Tibial artery (tissue), 4 donors: ENCODE measurements around the gene KLHL7.

Source experiments
- DNase-seq, 2 donors: peaks; one replicate each; pipeline ENCODE4 v3.0.0-alpha.2; 2019
- H3K27ac ChIP-seq, 2 donors: fragments of 200-600 bp; sonication (generic) in 1 of 2; 1 replicate in 1 of 2; 2 replicates in 1 of 2; pipeline ENCODE4 v1.5.1; 2018 to 2019; ENCODE audit warnings: mild to moderate bottlenecking in 1 of 2
- H3K27me3 ChIP-seq, 2 donors: fragments of 200-600 bp; sonication (generic) in 1 of 2; one replicate each; pipeline versions ENCODE4 v1.5.1 to v1.6.0; 2016 to 2019
- H3K36me3 ChIP-seq, 3 donors: fragments of 200-600 bp; sonication (generic) in 2 of 3; one replicate each; pipeline ENCODE4 v1.5.1; 2016 to 2019; ENCODE audit warnings: mild to moderate bottlenecking in 2 of 3
- H3K4me1 ChIP-seq, 4 donors: fragments of 200-600 bp; sonication (generic) in 2 of 4; 1 replicate in 3 of 4; 2 replicates in 1 of 4; pipeline ENCODE4 v1.5.1; 2016 to 2019
- H3K4me3 ChIP-seq, 2 donors: fragments of 200-600 bp; sonication (generic) in 1 of 2; 1 replicate in 1 of 2; 2 replicates in 1 of 2; pipeline ENCODE4 v1.5.1; 2018 to 2019; ENCODE audit warnings: mild to moderate bottlenecking in 2 of 2
- H3K9me3 ChIP-seq, 3 donors: fragments of 200-600 bp; sonication (generic) in 1 of 3; one replicate each; pipeline ENCODE4 v1.5.1; 2016 to 2019
- intact Hi-C: fragments of 100-400 bp; cut with DNase I; formaldehyde crosslinking; loops from one replicate; pipeline ENCODE4 v1.15.0; 2023; ENCODE audit warnings: low total_unique reads
- TF ChIP-seq, protein P1 (sequence below), 2 experiments: fragments of 200-600 bp in 1 of 2; fragments of 450-650 bp in 1 of 2; IDR thresholded peaks; one replicate each; pipeline ENCODE4 v1.5.1; 2017 to 2019; ENCODE audit warnings: antibody characterized with exemption in 2 of 2, mild to moderate bottlenecking in 1 of 2, moderate library complexity in 1 of 2

Gene KLHL7

DNA sequence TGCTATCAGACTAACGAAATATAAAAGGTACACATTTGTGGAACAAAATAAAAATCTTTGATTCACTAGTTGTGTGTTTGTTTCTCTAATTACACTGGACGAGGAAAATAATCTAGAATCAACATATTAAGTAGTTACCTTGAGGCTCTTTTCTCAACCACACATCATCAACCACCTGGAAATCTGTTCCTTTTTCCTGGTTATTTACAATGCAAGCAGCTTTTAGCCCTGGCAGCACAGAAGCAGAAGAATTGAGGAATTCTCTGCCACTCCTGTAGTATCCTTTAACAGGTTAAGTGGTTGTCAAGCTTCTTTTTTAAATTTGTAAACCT is 100.0 kb downstream of the KLHL7 start:
- Histone ChIP-seq H3K27ac (peak overlapping the region in 1 of 2 donors; percentile 36), H3K9me3 (no peaks in the 10 kb centered on the region), H3K4me1 (no peaks in the 10 kb centered on the region), H3K4me3 (peak overlapping the region; percentile 32), H3K27me3 (peaks cover 0 to 3% of the 10 kb centered on the region in 2 donors), H3K36me3 (peaks cover 10 to 21% (median 14%) of the 10 kb centered on the region in 3 donors)
- DNase-seq: no peak
- intact Hi-C loops: no loop called here
- TF ChIP-seq, protein P1, sequence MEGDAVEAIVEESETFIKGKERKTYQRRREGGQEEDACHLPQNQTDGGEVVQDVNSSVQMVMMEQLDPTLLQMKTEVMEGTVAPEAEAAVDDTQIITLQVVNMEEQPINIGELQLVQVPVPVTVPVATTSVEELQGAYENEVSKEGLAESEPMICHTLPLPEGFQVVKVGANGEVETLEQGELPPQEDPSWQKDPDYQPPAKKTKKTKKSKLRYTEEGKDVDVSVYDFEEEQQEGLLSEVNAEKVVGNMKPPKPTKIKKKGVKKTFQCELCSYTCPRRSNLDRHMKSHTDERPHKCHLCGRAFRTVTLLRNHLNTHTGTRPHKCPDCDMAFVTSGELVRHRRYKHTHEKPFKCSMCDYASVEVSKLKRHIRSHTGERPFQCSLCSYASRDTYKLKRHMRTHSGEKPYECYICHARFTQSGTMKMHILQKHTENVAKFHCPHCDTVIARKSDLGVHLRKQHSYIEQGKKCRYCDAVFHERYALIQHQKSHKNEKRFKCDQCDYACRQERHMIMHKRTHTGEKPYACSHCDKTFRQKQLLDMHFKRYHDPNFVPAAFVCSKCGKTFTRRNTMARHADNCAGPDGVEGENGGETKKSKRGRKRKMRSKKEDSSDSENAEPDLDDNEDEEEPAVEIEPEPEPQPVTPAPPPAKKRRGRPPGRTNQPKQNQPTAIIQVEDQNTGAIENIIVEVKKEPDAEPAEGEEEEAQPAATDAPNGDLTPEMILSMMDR (IDR thresholded peaks at IDR 0.05): no peak

DNA sequence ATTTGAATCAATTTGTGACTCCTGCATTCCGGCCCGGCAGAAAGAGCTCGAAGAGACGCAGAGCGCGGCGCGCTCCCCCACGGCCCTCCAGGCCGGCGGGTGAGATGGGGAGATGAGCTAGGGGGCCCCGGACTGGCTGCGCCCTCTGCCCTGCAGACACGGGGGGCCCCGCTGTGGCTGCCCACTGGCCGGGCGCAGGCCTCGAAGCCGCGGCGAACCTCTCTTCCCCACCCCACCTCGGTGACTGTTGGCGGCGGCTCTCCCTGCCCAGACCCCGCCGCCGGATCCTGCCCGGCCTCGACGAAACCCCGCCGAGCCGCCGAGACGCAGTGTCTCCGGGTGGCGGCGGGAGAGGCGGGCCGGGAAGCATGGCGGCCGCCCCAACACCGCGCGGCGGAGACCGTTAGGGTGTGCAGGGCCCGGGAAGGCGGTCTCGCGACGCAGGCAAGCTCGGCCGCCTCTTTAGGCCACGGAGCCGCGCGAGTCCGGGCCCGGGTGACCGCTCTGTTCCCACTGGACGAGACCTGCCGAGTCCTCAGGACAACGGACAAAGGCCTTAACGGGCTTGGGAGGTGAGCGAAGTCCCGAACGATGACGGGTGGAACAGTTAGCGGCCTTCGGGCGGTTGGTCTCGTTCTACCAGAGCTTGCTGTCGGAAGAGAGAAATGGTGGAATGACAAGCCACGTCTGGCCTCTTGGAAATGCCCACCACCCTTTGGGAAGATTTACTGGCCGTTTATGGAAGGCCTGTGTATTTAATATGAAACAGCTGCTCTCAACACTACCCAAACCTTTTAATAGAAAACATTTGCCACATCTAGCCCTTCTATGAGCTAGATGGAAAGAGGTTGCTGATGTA is 100.6 kb downstream of the KLHL7 start:
- no peaks in the 10 kb centered on the region for H3K4me1 ChIP-seq
- H3K4me3 ChIP-seq: peak overlapping the region; percentile 32
- peaks cover 6 to 15% (median 10%) of the 10 kb centered on the region in 3 donors for H3K36me3 ChIP-seq
- DNase-seq: no peak
- peak overlapping the region in 1 of 2 donors; percentile 36 for H3K27ac ChIP-seq
- H3K9me3 ChIP-seq: no peaks in the 10 kb centered on the region
- TF ChIP-seq, protein P1 (IDR thresholded peaks at IDR 0.05): no peak
- intact Hi-C loops: no loop called here
- H3K27me3 ChIP-seq: peaks cover 0 to 3% of the 10 kb centered on the region in 2 donors

DNA sequence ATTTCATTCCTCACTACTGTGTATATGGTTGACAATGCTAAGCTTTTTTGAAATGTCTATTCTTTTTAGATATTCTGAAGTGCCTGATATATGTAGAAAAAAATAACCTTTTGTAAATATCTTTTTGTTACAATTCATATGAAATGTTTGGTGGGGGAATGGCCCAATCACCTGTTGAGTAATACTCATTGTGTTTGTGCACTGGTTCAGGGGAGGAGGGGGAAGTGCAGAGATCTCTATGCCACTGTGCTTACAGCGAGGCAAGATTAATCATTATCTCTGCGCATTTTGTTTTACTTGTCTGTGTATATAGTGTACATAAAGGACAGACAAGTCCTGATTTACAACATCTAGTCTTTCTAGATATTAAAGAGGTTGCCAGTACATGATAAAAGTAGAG is 101.4 kb downstream of the KLHL7 start:
- intact Hi-C loops: no loop called here
- Histone ChIP-seq H3K4me3 (no peak overlapping the region), H3K4me1 (no peaks in the 10 kb centered on the region), H3K9me3 (no peaks in the 10 kb centered on the region), H3K27me3 (peaks cover 0 to 3% of the 10 kb centered on the region in 2 donors), H3K36me3 (peaks cover 0 to 6% (median 1%) of the 10 kb centered on the region in 3 donors), H3K27ac (no peak overlapping the region)
- DNase-seq: no peak
- TF ChIP-seq, protein P1 (IDR thresholded peaks at IDR 0.05): no peak

DNA sequence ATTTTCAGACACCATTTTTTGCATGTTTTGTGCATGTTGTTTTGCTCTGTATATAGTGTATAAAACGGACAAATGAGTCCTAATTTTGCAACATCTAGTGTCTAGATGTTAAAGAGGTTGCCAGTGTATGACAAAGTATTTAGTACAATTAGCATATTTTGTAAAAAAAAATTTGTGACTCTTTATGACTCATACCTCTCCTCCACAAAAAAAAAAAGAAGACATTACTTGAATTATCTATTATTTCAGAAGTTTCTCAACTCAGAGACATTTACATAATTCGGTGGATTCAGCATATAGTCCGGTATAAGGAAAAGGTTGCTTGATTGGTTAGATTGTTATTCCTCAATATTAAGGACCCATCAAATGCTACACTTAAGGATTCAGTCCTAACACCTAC is 102.3 kb downstream of the KLHL7 start:
- H3K4me1 ChIP-seq: no peaks in the 10 kb centered on the region
- intact Hi-C loops: no loop called here
- no peak overlapping the region for H3K27ac ChIP-seq
- no peak overlapping the region for H3K4me3 ChIP-seq
- H3K36me3 ChIP-seq: no peaks in the 10 kb centered on the region
- TF ChIP-seq, protein P1 (IDR thresholded peaks at IDR 0.05): no peak
- no peak for DNase-seq
- peaks cover 0 to 3% of the 10 kb centered on the region in 2 donors for H3K27me3 ChIP-seq
- no peaks in the 10 kb centered on the region for H3K9me3 ChIP-seq

DNA sequence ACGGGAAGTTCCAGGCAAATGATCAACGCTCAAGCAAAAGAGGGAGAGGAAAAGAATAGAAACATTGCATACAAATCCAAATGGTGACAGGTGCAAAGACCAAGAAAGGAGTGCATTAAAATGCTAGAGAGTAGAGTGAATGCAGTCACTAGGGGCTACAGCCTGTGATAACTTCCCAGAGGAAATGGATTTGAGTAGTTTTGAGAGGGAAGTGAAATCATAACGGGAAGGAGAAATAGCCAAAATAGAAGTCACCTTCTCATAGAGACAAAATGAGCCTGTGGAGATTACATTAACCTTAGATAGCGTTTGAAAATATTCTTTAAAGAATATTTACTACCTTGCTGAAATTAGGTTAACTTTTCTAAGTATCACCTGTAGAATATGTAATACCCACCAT is 102.7 kb downstream of the KLHL7 start:
- Histone ChIP-seq H3K27me3 (peaks cover 0 to 3% of the 10 kb centered on the region in 2 donors), H3K9me3 (no peaks in the 10 kb centered on the region), H3K36me3 (no peaks in the 10 kb centered on the region), H3K4me3 (no peak overlapping the region), H3K27ac (no peak overlapping the region), H3K4me1 (no peaks in the 10 kb centered on the region)
- TF ChIP-seq, protein P1 (IDR thresholded peaks at IDR 0.05): no peak
- intact Hi-C loops: no loop called here
- no peak for DNase-seq
